Urinary bladder (tissue), 4 donors: Measurements from ENCODE around the gene NUDT1. TPM values are rescaled to one million over a fixed set of nuclear protein-coding genes. Genes with fewer than 3 reads are reported as not detected.

ENCODE experiments used
- DNase-seq: peaks from one replicate; pipeline ENCODE4 v3.0.0-alpha.2; 2015; ENCODE audit errors: extremely low spot score
- H3K27ac ChIP-seq: one replicate; pipeline ENCODE4 v1.5.1; 2013; ENCODE audit warnings: low read depth, mild to moderate bottlenecking, moderate library complexity
- H3K36me3 ChIP-seq: one replicate; pipeline ENCODE4 v1.6.1; 2013; ENCODE audit warnings: mild to moderate bottlenecking, moderate library complexity; ENCODE audit not compliant: insufficient read depth
- H3K4me1 ChIP-seq: one replicate; pipeline ENCODE4 v1.6.1; 2013; ENCODE audit warnings: mild to moderate bottlenecking, moderate library complexity; ENCODE audit not compliant: insufficient read depth
- H3K4me3 ChIP-seq: one replicate; pipeline ENCODE4 v1.5.1; 2013; ENCODE audit warnings: low read depth, low read length
- WGBS: extraction: QIAGEN DNeasy Blood & Tissue Kit; methylation state at CpG from one replicate; pipeline ENCODE4 v1.1.7; 2013; 5-methylcytosine and 5-hydroxymethylcytosine counted together
- polyA plus RNA-seq: library from polyadenylated mRNA; stranded (reverse); fragments of 200-250 nt; gene quantifications from one replicate; pipeline ENCODE4 v1.2.3, GENCODE V29; 2013
- total RNA-seq: library from RNA; depleted of rRNA; stranded (reverse); fragments of >200 nt; gene quantifications from one replicate; pipeline ENCODE4 v1.2.3, GENCODE V29; 2014
- donor health status: healthy with polysubstance abuse.
- donor health status: healthy.

Gene NUDT1
- total and polyA plus RNA-seq, 2 donors, result 11.4 to 33.0 TPM

DNA sequence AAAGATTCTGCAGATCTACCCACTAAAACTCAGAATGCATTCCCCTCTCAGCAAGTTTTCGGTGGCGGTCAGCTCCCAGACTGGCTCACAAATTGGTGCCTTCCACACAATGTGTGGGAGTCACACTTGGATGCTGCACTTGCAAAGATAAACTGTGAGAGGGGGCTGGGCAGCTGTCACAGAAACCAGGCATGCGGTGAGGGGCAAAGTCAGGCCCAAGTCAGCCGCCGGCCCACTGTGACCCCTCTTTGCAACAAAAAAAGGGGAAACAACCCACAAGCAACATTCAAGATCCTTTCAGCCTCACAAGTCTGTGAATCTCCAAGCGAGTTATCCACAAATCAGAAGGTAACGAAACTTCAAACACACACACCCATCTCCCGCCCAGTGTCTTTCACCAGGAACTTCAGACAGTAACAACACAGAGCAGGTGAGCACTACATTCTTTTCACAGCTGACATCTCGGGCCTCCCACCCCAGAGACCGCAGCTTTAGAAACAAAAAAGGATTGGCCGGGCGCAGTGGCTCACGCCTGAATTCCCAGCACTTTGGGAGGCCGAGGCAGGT is 40.2 kb downstream of the NUDT1 start:
- H3K4me3 ChIP-seq, result no peak overlapping the region
- no peak overlapping the region for H3K27ac ChIP-seq
- no peaks in the 10 kb centered on the region for H3K36me3 ChIP-seq
- no peak for DNase-seq
- H3K4me1 ChIP-seq, result no peaks in the 10 kb centered on the region
- 73% methylated on average over 14 of the region's 14 CpGs for WGBS

DNA sequence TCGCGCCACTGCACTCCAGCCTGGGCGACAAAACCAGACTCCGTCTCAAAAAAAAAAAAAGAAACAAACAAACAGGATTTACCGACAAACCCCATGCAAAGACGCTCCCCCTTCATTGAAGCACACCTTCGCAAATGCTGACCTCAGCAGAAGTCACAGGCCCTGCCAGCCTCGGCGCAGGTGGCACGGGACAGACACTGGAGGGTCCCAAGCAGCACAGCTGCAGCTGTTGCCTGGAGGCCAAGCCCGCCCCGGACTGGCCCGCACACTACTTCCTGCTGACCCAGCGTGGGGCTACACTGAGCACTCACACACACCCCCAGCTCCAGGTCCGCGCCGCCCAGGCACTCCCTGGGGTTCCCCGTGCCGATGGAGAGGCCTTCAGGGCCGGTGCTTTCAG is 41.0 kb downstream of the NUDT1 start:
- WGBS, result 96% methylated on average over 20 of the region's 20 CpGs
- no peaks in the 10 kb centered on the region for H3K36me3 ChIP-seq

DNA sequence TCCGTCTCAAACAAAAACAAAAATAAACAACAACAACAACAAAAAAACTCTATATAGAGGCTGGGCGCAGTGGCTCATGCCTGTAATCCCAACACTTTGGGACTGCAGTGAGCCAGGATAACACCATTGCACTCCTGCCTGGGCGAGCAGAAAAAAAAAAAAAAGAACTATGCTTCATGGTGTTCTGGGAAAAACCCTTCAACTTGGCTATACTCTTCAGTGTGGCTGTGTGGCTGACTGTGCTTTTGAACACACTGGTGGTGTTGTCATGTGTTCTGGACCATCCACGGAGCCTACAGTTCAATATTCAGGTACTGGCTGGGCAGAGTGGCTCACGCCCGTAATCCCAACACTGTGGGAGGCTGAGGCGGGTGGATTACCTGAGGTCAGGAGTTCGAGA is 45.7 kb downstream of the NUDT1 start:
- no peaks in the 10 kb centered on the region for H3K4me1 ChIP-seq
- no peaks in the 10 kb centered on the region for H3K36me3 ChIP-seq
- DNase-seq, result no peak
- WGBS, result 93% methylated on average over 8 of the region's 8 CpGs
- no peak overlapping the region for H3K27ac ChIP-seq
- H3K4me3 ChIP-seq, result no peak overlapping the region

More for the DNA sequence above, 41.0 kb downstream of the NUDT1 start:
- Histone ChIP-seq H3K4me1 (no peaks in the 10 kb centered on the region), H3K4me3 (no peak overlapping the region), H3K27ac (no peak overlapping the region)
- DNase-seq, result no peak

DNA sequence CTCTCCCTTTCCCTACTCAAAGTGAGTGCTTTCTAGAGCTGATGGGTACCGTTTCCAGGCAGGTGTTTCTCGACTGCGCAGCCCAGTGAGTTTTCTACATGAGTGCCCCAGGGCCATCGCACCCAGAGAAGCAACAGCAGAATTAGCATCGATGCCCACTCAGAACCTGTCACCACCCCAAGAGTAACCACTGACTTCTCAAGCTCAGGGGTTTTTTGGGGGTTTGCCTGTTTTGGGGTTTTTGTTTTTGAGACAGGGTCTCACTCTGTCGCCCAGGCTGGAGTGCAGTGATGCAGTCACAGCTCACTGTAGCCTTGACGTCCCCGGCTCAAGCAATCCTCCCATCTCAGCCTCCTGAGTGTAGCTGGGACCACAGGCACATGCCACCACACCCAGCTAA is 46.5 kb downstream of the NUDT1 start:
- 92% methylated on average over 8 of the region's 8 CpGs for WGBS
- Histone ChIP-seq H3K4me1 (no peaks in the 10 kb centered on the region), H3K4me3 (no peak overlapping the region), H3K36me3 (no peaks in the 10 kb centered on the region), H3K27ac (no peak overlapping the region)
- no peak for DNase-seq

DNA sequence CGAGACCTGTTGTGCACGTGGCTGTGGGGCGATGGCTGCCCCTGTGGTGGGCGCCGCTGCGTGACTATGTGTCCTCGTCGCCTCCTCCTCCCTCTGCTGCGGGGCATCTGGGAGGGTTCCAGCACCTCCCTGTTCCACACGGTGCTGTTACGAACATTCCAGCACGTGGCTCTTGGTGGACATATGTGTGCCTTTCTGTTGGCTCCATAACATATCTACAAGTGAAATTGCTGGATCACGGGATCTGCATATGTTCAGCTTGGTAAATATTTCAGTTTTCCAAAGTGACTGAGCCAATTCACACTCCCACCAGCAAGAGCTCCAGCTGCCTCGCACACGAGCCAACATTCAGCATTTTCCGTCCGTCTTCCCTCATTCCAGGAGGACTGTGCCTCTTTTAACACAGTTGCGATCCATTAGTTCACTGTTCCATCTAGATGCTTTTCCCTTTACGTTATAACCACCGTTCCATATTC is 47.1 kb downstream of the NUDT1 start:
- H3K36me3 ChIP-seq, result no peaks in the 10 kb centered on the region
- no peak for DNase-seq
- no peak overlapping the region for H3K27ac ChIP-seq
- no peaks in the 10 kb centered on the region for H3K4me1 ChIP-seq
- 69% methylated on average over 20 of the region's 20 CpGs for WGBS
- no peak overlapping the region for H3K4me3 ChIP-seq

DNA sequence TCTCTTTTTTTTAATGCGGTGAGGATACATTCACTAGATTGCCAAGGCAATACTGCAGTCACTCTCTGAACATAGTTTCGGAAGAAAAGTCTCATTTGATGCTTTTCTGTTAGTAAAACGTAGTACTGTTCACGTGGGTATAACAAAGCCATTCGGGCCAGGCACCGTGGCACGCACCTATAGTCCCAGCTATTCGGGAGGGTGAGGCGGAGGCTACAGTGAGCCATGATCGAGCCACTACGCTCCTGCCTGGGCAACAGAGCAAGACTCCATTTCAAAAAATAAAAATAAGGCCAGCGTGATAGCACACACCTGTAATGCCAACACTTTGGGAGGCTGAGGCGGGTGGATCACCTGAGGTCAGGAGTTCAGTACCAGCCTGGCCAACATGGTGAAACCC is 47.6 kb downstream of the NUDT1 start:
- no peak overlapping the region for H3K27ac ChIP-seq
- 88% methylated on average over 13 of the region's 13 CpGs for WGBS

DNA sequence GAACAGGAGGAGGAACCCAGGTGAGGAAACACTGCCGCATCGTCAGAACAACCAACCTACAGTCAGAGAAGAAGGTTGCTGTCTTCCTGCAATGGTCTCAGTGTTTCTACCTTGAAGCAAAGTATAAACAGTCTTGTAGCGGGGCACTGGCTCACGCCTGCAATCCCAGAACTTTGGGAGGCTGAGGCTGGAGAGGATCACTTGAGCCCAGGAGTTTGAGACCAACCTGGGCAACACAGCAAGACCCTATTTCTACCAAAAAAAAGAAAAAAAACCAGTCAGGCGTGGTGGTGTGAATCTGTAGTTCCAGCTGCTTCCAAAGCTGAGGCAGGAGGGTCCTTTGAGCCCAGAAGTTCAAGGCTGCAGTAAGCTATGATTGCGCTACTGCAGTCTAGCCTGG is 48.9 kb downstream of the NUDT1 start:
- DNase-seq, result no peak
- Histone ChIP-seq H3K27ac (no peak overlapping the region), H3K36me3 (no peaks in the 10 kb centered on the region), H3K4me3 (no peak overlapping the region), H3K4me1 (no peaks in the 10 kb centered on the region)
- WGBS, result 97% methylated on average over 6 of the region's 6 CpGs

More for the DNA sequence above, 47.6 kb downstream of the NUDT1 start:
- no peak overlapping the region for H3K4me3 ChIP-seq
- H3K36me3 ChIP-seq, result no peaks in the 10 kb centered on the region
- DNase-seq, result no peak
- H3K4me1 ChIP-seq, result no peaks in the 10 kb centered on the region

DNA sequence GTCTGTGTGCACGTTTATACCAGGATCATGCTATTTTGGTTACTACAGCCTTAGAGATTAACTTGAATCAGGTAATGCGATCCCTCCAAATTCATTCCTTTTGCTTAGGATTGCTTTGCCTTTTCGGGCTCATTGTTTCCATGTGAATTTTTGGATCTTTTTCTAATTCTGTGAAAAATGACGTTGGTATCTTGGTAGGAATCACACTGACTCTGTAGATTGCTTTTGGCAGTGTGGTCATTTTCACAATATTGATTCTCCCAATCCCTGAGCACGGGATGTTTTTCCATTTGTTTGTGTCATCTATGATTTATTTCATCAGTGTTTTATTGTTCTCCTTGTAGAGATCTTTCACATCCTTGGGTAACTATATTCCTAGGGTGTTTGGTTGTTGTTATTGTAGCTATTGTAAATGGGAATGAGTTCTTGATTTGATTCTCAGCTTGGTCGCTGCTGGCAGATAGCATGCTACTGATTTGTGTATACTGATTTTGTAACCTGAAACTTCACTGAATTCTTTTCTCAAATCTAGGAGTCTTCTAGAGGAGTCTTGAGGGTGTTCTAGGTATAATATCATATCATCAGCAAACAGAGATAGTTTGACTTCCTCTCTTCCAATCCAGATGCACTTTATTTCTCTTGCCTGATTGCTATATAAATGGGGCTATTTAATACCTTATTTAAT is 54.1 kb downstream of the NUDT1 start:
- 63% methylated on average over 6 of the region's 6 CpGs for WGBS
- H3K4me1 ChIP-seq, result no peaks in the 10 kb centered on the region
- no peak for DNase-seq
- no peak overlapping the region for H3K27ac ChIP-seq
- no peaks in the 10 kb centered on the region for H3K36me3 ChIP-seq
- no peak overlapping the region for H3K4me3 ChIP-seq

DNA sequence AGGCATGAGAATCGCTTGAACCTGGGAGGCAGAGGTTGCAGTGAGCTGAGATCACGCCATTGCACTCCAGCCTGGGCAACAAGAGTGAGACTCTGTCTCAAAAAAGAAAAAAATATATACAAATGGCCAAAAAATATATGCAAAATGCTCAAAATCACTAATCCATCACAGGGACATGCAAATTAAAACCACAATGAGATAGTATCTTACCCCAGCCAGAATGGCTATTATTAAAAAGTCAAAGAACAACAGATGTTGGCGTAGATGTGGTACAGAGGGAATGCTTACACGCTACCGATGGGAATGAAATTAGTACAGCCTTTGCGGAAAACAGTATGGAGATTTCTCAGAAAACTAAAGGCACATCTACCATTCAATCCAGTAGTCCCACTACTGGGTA is 54.8 kb downstream of the NUDT1 start:
- no peak overlapping the region for H3K4me3 ChIP-seq
- 99% methylated on average over 6 of the region's 6 CpGs for WGBS
- no peak overlapping the region for H3K27ac ChIP-seq
- no peaks in the 10 kb centered on the region for H3K36me3 ChIP-seq
- H3K4me1 ChIP-seq, result no peaks in the 10 kb centered on the region
- DNase-seq, result no peak

DNA sequence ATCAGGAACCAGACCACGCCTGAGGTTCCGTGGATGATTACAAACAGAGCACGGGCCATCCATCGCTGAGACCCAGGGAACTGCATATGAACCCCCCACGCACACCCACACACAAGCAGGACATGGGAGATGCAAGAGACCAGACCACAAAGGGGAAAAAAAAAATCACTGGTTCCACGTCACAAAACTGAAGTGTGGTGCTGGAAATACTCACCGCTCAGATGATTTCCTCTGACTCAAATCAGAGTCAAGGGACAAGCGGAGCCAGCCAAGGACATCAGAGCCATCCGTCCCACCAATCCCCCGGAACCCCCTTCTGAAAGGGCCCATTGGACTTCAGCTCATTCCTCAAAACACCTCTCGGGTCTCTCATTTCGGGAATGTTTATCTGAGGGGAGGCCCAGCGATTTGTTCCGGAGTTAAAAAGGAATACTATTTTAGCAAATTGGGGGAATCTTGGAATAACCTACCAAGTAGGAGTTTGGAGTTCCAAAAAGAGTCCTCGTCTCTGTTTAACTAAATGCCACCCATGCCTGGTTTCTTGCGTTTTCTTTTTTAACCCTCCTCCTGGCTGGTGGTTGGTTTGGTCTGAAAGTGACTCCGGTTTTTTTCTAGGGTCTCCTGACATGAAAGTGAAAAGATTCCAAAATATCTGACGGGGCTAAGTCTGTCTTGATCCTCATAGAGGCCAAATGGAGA is 57.3 kb downstream of the NUDT1 start:
- no peak for DNase-seq
- Histone ChIP-seq H3K4me3 (no peak overlapping the region), H3K27ac (no peak overlapping the region)

DNA sequence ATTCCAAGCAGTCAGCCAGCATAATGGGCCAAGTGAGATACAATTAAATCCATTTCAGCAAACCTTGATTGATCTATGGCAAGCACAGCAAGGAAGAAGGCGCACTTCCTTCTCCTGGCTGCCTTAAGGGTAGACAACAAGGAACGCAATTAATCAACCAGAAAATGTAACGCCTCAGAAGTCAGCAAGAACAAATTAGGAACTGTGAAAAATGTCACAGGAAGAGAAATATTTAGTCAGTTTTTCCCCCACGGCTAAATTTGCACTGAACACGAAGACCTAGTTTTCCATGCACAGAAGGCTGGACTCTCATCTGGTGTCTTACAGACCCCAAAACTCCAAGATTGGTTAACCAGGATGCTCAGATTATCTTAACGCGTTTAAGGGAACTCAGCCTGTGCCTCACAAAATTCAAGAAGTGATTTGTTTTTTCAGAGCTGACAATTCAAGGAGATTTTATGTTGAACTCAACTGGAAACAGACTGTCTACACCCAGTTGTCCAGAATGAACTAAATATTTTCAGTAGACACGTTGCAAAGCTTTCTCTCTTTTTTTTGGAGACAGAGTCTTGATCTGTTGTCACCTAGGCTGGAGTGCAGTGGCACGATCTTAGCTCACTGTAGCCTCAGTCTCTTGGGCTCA is 58.0 kb downstream of the NUDT1 start:
- 74% methylated on average over 9 of the region's 9 CpGs for WGBS
- Histone ChIP-seq H3K36me3 (no peaks in the 10 kb centered on the region), H3K27ac (no peak overlapping the region), H3K4me1 (no peaks in the 10 kb centered on the region), H3K4me3 (no peak overlapping the region)
- DNase-seq, result no peak

More for the DNA sequence above, 57.3 kb downstream of the NUDT1 start:
- WGBS, result 83% methylated on average over 18 of the region's 18 CpGs
- H3K4me1 ChIP-seq, result no peaks in the 10 kb centered on the region
- no peaks in the 10 kb centered on the region for H3K36me3 ChIP-seq
